HG03565 (cell line): ENCODE data around the gene MYOT.

Experiments
- ATAC-seq: cut with Tn5 transposase; IDR thresholded peaks from one replicate; pipeline ENCODE4 v1.9.1; 2021; ENCODE audit warnings: mild to moderate bottlenecking, moderate library complexity; ENCODE audit not compliant: unreplicated experiment

MYOT gene

GRCh38 chr5:137899493-137899892, 31.8 kb downstream of the MYOT start:
- no peak for ATAC-seq

GRCh38 chr5:137901011-137901817, 33.6 kb downstream of the MYOT start:
- ATAC-seq, result no peak

- no peak for ATAC-seq
Observed at GRCh38 chr5:137902408-137903133, 34.9 kb downstream of the MYOT start.

DNA sequence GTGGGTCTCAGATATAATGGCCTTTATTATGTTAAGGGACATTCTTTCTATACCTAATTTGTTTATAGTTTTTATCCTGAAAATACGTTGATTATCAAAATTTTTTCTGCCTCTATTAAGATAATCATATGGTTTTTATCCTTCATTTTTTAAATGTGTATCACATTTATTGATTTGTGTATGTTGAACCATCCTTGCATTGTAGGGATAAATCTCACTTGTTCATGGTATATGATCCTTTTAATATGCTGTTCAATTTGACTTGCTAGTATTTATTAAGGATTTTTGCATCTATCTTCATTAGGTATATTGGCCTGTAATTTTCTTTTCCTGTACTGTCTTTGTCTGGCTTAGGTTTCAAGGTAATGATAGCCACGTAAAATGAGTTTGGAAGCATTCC, 47.1 kb downstream of the MYOT start:
- no peak for ATAC-seq

DNA sequence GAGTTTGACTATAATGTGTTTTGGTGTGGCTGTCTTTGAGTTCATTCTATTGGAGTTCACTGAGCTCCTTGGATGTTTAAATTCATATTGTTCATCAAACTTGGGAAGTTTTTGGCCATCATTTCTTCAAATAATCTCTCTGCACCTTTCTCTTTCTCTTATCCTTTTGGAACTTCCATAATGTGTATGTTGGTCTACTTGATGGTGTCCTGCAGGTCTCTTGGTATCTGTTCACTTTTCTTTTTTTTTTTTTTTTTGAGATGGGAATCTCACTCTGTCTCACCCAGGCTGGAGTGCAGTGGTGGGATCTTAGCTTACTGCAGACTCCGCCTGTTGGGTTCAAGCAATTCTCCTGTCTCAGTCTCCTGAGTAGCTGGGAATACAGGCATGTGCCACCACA, 49.3 kb downstream of the MYOT start:
- no peak for ATAC-seq

GRCh38 chr5:137921931-137922330, 54.3 kb downstream of the MYOT start:
- no peak for ATAC-seq

GRCh38 chr5:137923856-137924255, 56.2 kb downstream of the MYOT start:
- ATAC-seq, result no peak

- ATAC-seq, result no peak
Observed at GRCh38 chr5:137932800-137933199, 65.1 kb downstream of the MYOT start.

- no peak for ATAC-seq
Observed at GRCh38 chr5:137933491-137933911, 65.8 kb downstream of the MYOT start.

DNA sequence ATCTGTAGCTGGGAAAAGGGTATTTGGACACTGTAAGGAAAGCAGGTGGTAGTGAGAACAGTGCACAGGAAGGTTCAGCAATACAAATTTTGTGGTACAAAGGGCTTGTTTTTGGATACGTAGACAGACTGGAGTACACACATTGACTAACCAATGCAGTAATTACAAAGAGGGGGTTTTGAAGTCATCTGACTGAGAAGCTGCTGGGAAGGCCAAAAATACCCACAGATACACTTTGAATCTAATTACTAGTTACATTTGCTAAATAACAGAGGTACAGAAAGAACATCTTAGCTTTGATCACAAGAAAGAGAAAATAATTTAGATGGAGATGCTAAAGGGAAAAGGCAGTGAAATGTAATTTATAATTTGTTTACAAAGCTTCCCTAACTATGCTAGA, 67.5 kb downstream of the MYOT start:
- no peak for ATAC-seq

DNA sequence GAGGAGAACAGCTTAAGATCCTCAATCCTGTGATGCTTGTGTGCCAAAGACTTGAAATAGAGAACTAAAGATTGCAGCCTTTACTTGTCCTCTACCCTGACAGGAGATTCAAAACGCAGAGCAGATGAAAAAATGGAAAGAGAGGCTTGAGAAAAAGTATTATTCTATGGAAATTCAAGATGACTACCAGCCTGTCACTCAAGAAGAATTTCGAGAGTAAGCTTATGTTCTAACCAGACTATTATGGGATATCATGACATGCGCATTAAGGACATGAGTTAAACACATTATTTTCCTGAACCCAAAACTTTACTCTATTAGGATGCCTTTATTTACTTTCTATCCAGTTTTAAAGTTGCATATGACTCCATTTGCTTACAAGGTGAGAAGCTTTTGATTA, 68.0 kb downstream of the MYOT start:
- no peak for ATAC-seq
